Measurements from ENCODE around the gene SUN1. TPM values are rescaled to one million over a fixed set of nuclear protein-coding genes. Genes with fewer than 3 reads are reported as not detected.
"Not testable (repeated sequence)": the region's sequence is repeated elsewhere in the genome, so short reads cannot be mapped to it uniquely, and the experiment has no call there.

The SUN1 gene
- total and polyA plus RNA-seq, 2 donors (not counting 1 experiment from before 2014, with no cell fraction given) = 185 to 220 TPM

DNA sequence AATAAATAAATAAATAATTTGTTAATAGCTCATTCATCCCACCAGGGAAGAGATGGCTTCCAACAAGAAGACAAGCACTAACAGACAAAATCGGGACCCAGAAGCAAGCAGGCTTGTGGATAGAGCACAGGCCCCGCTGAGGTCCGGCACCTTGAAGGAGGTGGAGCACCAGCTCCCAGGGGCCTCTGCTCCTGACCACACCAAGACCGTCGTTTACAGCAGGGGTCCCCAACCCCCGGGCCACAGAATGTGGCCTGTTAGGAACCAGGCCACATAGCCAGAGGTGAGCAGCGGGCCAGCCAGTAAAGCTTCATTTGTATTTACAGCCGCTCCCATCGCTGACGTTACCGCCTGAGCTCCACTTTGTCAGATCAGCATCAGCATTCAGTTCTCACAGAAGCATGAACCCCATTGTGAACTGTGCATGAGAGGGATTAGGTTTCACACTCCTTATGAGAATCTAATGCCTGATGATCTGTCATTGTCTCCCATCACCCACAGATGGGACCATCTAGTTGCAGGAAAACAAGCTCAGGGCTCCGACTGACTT lies 33.3 kb upstream of the SUN1 start:
- Histone ChIP-seq H4K20me1 (ENCODE audit: control insufficient read depth, extremely low read depth, insufficient read depth, low read length) (no peaks in the 10 kb centered on the region), H3K4me2 (ENCODE audit: extremely low read depth, insufficient read depth, low read length) (no peak overlapping the region), H3K4me1 (ENCODE audit: control insufficient read depth, extremely low read depth, insufficient read depth, low read length) (peaks cover 3% of the 10 kb centered on the region), H3K4me3 (replicated peaks in 1 of 4; ENCODE audit: control extremely low read depth in 1 of 4, insufficient read depth in 1 of 4, low read depth in 3 of 4, low read length in 4 of 4) (no peak overlapping the region), H3K27ac (ENCODE audit: insufficient read depth, low read length) (no peak overlapping the region), H3K9ac (ENCODE audit: insufficient read depth, low read length) (no peak overlapping the region), H3K27me3 (ENCODE audit: control insufficient read depth, insufficient read depth, low read length) (no peaks in the 10 kb centered on the region), H3K36me3 (ENCODE audit: control insufficient read depth, insufficient read depth, low read length) (no peaks in the 10 kb centered on the region), H3K9me3 (ENCODE audit: control insufficient read depth, insufficient read depth, low read depth, low read length) (no peaks in the 10 kb centered on the region), H2AFZ (ENCODE audit: low read length) (no peak overlapping the region), H3K79me2 (ENCODE audit: control insufficient read depth, insufficient read depth, low read length) (no peaks in the 10 kb centered on the region)
- DNase-seq (ENCODE audit: low read depth in 2 of 2) = no peak
- TF ChIP-seq, protein P1, sequence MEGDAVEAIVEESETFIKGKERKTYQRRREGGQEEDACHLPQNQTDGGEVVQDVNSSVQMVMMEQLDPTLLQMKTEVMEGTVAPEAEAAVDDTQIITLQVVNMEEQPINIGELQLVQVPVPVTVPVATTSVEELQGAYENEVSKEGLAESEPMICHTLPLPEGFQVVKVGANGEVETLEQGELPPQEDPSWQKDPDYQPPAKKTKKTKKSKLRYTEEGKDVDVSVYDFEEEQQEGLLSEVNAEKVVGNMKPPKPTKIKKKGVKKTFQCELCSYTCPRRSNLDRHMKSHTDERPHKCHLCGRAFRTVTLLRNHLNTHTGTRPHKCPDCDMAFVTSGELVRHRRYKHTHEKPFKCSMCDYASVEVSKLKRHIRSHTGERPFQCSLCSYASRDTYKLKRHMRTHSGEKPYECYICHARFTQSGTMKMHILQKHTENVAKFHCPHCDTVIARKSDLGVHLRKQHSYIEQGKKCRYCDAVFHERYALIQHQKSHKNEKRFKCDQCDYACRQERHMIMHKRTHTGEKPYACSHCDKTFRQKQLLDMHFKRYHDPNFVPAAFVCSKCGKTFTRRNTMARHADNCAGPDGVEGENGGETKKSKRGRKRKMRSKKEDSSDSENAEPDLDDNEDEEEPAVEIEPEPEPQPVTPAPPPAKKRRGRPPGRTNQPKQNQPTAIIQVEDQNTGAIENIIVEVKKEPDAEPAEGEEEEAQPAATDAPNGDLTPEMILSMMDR (conservative IDR thresholded peaks at IDR 0.05 in 1 of 2, IDR thresholded peaks at IDR 0.05 in 1 of 2; ENCODE audit: low read depth in 1 of 2, low read length in 2 of 2) = no peak

DNA sequence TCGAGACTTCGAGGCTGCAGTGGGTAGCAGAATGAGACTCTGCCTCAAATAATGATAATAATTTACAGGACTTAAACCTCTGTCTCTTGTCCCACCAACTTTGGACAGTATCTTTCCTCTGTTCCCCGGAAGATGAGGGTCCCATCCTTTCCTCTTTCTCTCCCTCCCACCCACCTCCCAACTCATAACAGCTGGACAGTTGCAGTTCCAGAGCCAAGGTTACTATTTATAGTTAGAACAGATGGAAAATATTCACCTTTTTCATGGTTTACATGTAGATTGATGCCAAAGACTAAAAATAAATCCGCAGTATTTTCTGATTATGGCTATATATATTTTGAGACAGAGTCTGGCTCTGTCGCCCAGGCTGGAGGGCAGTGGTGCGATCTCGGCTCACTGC lies 31.6 kb upstream of the SUN1 start:
- Histone ChIP-seq H4K20me1 (ENCODE audit: control insufficient read depth, extremely low read depth, insufficient read depth, low read length) (no peaks in the 10 kb centered on the region), H2AFZ (ENCODE audit: low read length) (no peak overlapping the region), H3K27me3 (ENCODE audit: control insufficient read depth, insufficient read depth, low read length) (no peaks in the 10 kb centered on the region), H3K9ac (ENCODE audit: insufficient read depth, low read length) (no peak overlapping the region), H3K27ac (ENCODE audit: insufficient read depth, low read length) (no peak overlapping the region), H3K9me3 (ENCODE audit: control insufficient read depth, insufficient read depth, low read depth, low read length) (no peaks in the 10 kb centered on the region), H3K4me3 (replicated peaks in 1 of 4; ENCODE audit: control extremely low read depth in 1 of 4, insufficient read depth in 1 of 4, low read depth in 3 of 4, low read length in 4 of 4) (no peak overlapping the region), H3K4me1 (ENCODE audit: control insufficient read depth, extremely low read depth, insufficient read depth, low read length) (peaks cover 3% of the 10 kb centered on the region), H3K79me2 (ENCODE audit: control insufficient read depth, insufficient read depth, low read length) (no peaks in the 10 kb centered on the region), H3K36me3 (ENCODE audit: control insufficient read depth, insufficient read depth, low read length) (no peaks in the 10 kb centered on the region), H3K4me2 (ENCODE audit: extremely low read depth, insufficient read depth, low read length) (no peak overlapping the region)
- no peak for TF ChIP-seq EZH2 (IDR thresholded peaks at IDR 0.05; ENCODE audit: low read length, missing control alignments)
- TF ChIP-seq, protein P1 (conservative IDR thresholded peaks at IDR 0.05 in 1 of 2, IDR thresholded peaks at IDR 0.05 in 1 of 2; ENCODE audit: low read depth in 1 of 2, low read length in 2 of 2) = no peak
- DNase-seq (ENCODE audit: low read depth in 2 of 2) = no peak

DNA sequence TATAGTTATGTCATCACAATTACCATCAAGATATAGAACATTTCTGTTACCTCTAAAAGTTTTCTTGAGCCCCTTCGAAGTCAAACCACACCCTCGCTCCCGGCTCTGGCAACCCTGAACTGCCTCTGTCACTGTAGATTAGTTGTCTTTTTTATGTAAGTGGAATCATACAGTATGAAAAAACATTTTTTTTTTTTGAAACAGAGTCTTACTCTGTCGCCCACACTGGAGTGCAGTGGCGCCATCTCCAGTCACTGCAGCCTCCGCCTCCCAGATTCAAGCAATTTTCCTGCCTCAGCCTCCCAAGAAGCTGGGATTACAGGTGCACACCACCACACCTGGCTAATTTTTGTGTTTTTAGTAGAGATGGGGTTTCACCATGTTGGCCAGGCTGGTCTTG lies 30.9 kb upstream of the SUN1 start:
- not testable (repeated sequence) for H3K9me3 ChIP-seq (ENCODE audit: control insufficient read depth, insufficient read depth, low read depth, low read length); H3K27me3 ChIP-seq (ENCODE audit: control insufficient read depth, insufficient read depth, low read length); H2AFZ ChIP-seq (ENCODE audit: low read length); H3K4me1 ChIP-seq (ENCODE audit: control insufficient read depth, extremely low read depth, insufficient read depth, low read length); H3K4me3 ChIP-seq (replicated peaks in 1 of 4; ENCODE audit: control extremely low read depth in 1 of 4, insufficient read depth in 1 of 4, low read depth in 3 of 4, low read length in 4 of 4); H3K79me2 ChIP-seq (ENCODE audit: control insufficient read depth, insufficient read depth, low read length); H3K9ac ChIP-seq (ENCODE audit: insufficient read depth, low read length); H4K20me1 ChIP-seq (ENCODE audit: control insufficient read depth, extremely low read depth, insufficient read depth, low read length); H3K4me2 ChIP-seq (ENCODE audit: extremely low read depth, insufficient read depth, low read length); H3K36me3 ChIP-seq (ENCODE audit: control insufficient read depth, insufficient read depth, low read length); DNase-seq (ENCODE audit: low read depth in 2 of 2); H3K27ac ChIP-seq (ENCODE audit: insufficient read depth, low read length)

All from fibroblast of lung (primary cell).